ENCODE measurements around the gene XPR1.

XPR1 gene

GRCh38 chr1:180901076-180901990, 269.5 kb downstream of the XPR1 start:
- no peak for DNase-seq

- DNase-seq, result no peak
Observed at GRCh38 chr1:180902541-180902940, 270.7 kb downstream of the XPR1 start.

- no peak for DNase-seq
Observed at GRCh38 chr1:180905927-180906326, 274.1 kb downstream of the XPR1 start.

GRCh38 chr1:180906511-180906910, 274.7 kb downstream of the XPR1 start:
- no peak for DNase-seq

GRCh38 chr1:180907313-180908055, 275.7 kb downstream of the XPR1 start:
- DNase-seq, result no peak

GRCh38 chr1:180908074-180908765, 276.4 kb downstream of the XPR1 start:
- DNase-seq, result no peak

GRCh38 chr1:180909005-180909414, 277.2 kb downstream of the XPR1 start:
- no peak for DNase-seq

GRCh38 chr1:180909462-180909976, 277.7 kb downstream of the XPR1 start:
- DNase-seq, result no peak

- no peak for DNase-seq
Observed at GRCh38 chr1:180911640-180912191, 279.9 kb downstream of the XPR1 start.

- DNase-seq, result no peak
Observed at GRCh38 chr1:180912211-180912800, 280.5 kb downstream of the XPR1 start.

- no peak for DNase-seq
Observed at GRCh38 chr1:180912801-180913565, 281.2 kb downstream of the XPR1 start, which contains the start of gene KIAA1614. Gene KIAA1614 (plus strand): TSS chr1:180912897. CDS start chr1:180913244, 347 bp downstream.

- DNase-seq, result no peak
Observed at GRCh38 chr1:180915426-180915965, 283.7 kb downstream of the XPR1 start.

GRCh38 chr1:180916012-180916770, 284.4 kb downstream of the XPR1 start:
- DNase-seq, result no peak

GRCh38 chr1:180916771-180917170, 284.9 kb downstream of the XPR1 start:
- DNase-seq, result no peak

- DNase-seq, result no peak
Observed at GRCh38 chr1:180917306-180918065, 285.7 kb downstream of the XPR1 start.

- DNase-seq, result no peak
Observed at GRCh38 chr1:180918519-180918918, 286.7 kb downstream of the XPR1 start.

GRCh38 chr1:180919183-180919700, 287.4 kb downstream of the XPR1 start:
- no peak for DNase-seq

GRCh38 chr1:180920193-180920592, 288.4 kb downstream of the XPR1 start:
- no peak for DNase-seq

- DNase-seq, result no peak
Observed at GRCh38 chr1:180920702-180921101, 288.9 kb downstream of the XPR1 start.

All from SHP77 treated with DMSO at 0.1 percent for 48 hours (cell line).